Measurements from ENCODE around the gene FARS2. TPM values are rescaled to one million over a fixed set of nuclear protein-coding genes. Genes with fewer than 3 reads are reported as not detected.

Gene FARS2
- total and polyA plus RNA-seq, 9 of the 15 experiments (the other 6 are each of a cell fraction or from before 2014, with no cell fraction given), result 16.5 to 62.2 (median 27.0) TPM

GRCh38 chr6:5270093-5270680 is 8.9 kb downstream of the FARS2 start (continued):
- TF ChIP-seq KAT8 (IDR thresholded peaks at IDR 0.05; ENCODE audit: low read depth) (no peak), EP300 (IDR thresholded peaks at IDR 0.05; ENCODE audit: low read length) (peak; percentile 63), BRF2 (IDR thresholded peaks at IDR 0.05; ENCODE audit: borderline replicate concordance, insufficient read depth, insufficient read length) (no peak), SAP30 (IDR thresholded peaks at IDR 0.05; ENCODE audit: borderline replicate concordance, insufficient read depth, low read depth, low read length, poor library complexity, severe bottlenecking) (no peak), SRSF9 (IDR thresholded peaks at IDR 0.05; ENCODE audit: borderline replicate concordance, low read depth, low read length) (no peak), DACH1 (IDR thresholded peaks at IDR 0.05; ENCODE audit: partially characterized antibody) (peak; percentile 40), ZNF699 (CRISPR knock-in tag; IDR thresholded peaks at IDR 0.05; ENCODE audit: insufficient replicate concordance) (no peak), ETV6 (IDR thresholded peaks at IDR 0.05; ENCODE audit: borderline replicate concordance in 1 of 2, low read depth in 2 of 2, low read length in 1 of 2) (no peak), ETV6 (CRISPR knock-in tag; IDR thresholded peaks at IDR 0.05; ENCODE audit: borderline replicate concordance) (no peak), IRF1 (CRISPR knock-in tag; IDR thresholded peaks at IDR 0.05; ENCODE audit: borderline replicate concordance) (no peak), POU5F1 (IDR thresholded peaks at IDR 0.05; ENCODE audit: borderline replicate concordance, low read depth, low read length, partially characterized antibody) (no peak), ARID2 (IDR thresholded peaks at IDR 0.05) (no peak), REST (IDR thresholded peaks at IDR 0.05; ENCODE audit: borderline replicate concordance) (no peak), REST (CRISPR knock-in tag; IDR thresholded peaks at IDR 0.05; ENCODE audit: low read depth) (no peak), NR2C1 (IDR thresholded peaks at IDR 0.05) (no peak), NR2C1 (tag; IDR thresholded peaks at IDR 0.05) (no peak), NRF1 (conservative IDR thresholded peaks at IDR 0.05 in 1 of 2, IDR thresholded peaks at IDR 0.05 in 1 of 2) (peak in 1 of 2 experiments; percentile 31; a peak in 2 of 4 replicates), MECOM (CRISPR knock-in tag; IDR thresholded peaks at IDR 0.05) (no peak)
